Epithelial cell of prostate (primary cell): Measurements from ENCODE around the gene CNN1.
A peak's percentile ranks its signal among the peaks of the same experiment; 100 is the strongest.

Experiments
- DNase-seq: peaks from one replicate; pipeline ENCODE4 v3.0.0-alpha.2; 2011; ENCODE audit warnings: low read depth, low spot score
- H3K27ac ChIP-seq: fragments of 450-650 bp; 2 replicates; pipeline ENCODE4 v1.5.1; 2017; ENCODE audit warnings: mild to moderate bottlenecking

The CNN1 gene

GRCh38 chr19:11530432-11530831, 8.2 kb upstream of the CNN1 start:
- DNase-seq, result peak; percentile 43
- H3K27ac ChIP-seq, result no peak overlapping the region

GRCh38 chr19:11534538-11534937, 4.1 kb upstream of the CNN1 start:
- H3K27ac ChIP-seq, result no peak overlapping the region
- DNase-seq, result no peak

GRCh38 chr19:11534948-11535347, 3.7 kb upstream of the CNN1 start:
- H3K27ac ChIP-seq, result no peak overlapping the region
- no peak for DNase-seq

GRCh38 chr19:11535792-11536595, 2.7 kb upstream of the CNN1 start:
- DNase-seq, result no peak
- H3K27ac ChIP-seq, result no peak overlapping the region

- no peak overlapping the region for H3K27ac ChIP-seq
- no peak for DNase-seq
These were observed 1.1 kb downstream of the CNN1 start for GRCh38 chr19:11539495-11540365.

GRCh38 chr19:11540645-11541044, 2.0 kb downstream of the CNN1 start:
- no peak for DNase-seq
- no peak overlapping the region for H3K27ac ChIP-seq

- no peak for DNase-seq
- no peak overlapping the region for H3K27ac ChIP-seq
These were observed 2.6 kb downstream of the CNN1 start for GRCh38 chr19:11541238-11541637.

- no peak for DNase-seq
- H3K27ac ChIP-seq, result no peak overlapping the region
These were observed 9.5 kb downstream of the CNN1 start for GRCh38 chr19:11547929-11548700.

GRCh38 chr19:11549386-11549953, 10.8 kb downstream of the CNN1 start:
- H3K27ac ChIP-seq, result no peak overlapping the region
- DNase-seq, result no peak

GRCh38 chr19:11550265-11550664, 11.6 kb downstream of the CNN1 start:
- no peak for DNase-seq

GRCh38 chr19:11551603-11552235, 13.1 kb downstream of the CNN1 start:
- H3K27ac ChIP-seq, result no peak overlapping the region
- no peak for DNase-seq

More at GRCh38 chr19:11550265-11550664, 11.6 kb downstream of the CNN1 start:
- H3K27ac ChIP-seq, result no peak overlapping the region

- no peak overlapping the region for H3K27ac ChIP-seq
- DNase-seq, result no peak
These were observed 14.2 kb downstream of the CNN1 start for GRCh38 chr19:11552666-11553372.

GRCh38 chr19:11554160-11554559, 15.5 kb downstream of the CNN1 start:
- H3K27ac ChIP-seq, result no peak overlapping the region
- DNase-seq, result no peak

- no peak for DNase-seq
- no peak overlapping the region for H3K27ac ChIP-seq
These were observed 16.6 kb downstream of the CNN1 start for GRCh38 chr19:11555246-11555645.

GRCh38 chr19:11556634-11557420, 18.2 kb downstream of the CNN1 start:
- H3K27ac ChIP-seq, result no peak overlapping the region

GRCh38 chr19:11558881-11559828, 20.5 kb downstream of the CNN1 start, which contains the start of gene ELOF1:
Gene ELOF1, minus strand, starts transcription at chr19:11559230. Its CDS starts 4,883 bp downstream, at chr19:11554347.
- peak; percentile 90 for DNase-seq
- peak within 1 kb of the TSS; percentile 29 for H3K27ac ChIP-seq

More at GRCh38 chr19:11556634-11557420, 18.2 kb downstream of the CNN1 start:
- no peak for DNase-seq

- no peak for DNase-seq
- H3K27ac ChIP-seq, result no peak overlapping the region
These were observed 21.9 kb downstream of the CNN1 start for GRCh38 chr19:11560404-11561051.
